HG03354 (cell line): ENCODE measurements around the gene PNISR.
A peak's percentile ranks its signal among the peaks of the same experiment; 100 is the strongest.
"Not testable (repeated sequence)": the region's sequence is repeated elsewhere in the genome, so short reads cannot be mapped to it uniquely, and the experiment has no call there.

Experiments
- ATAC-seq: cut with Tn5 transposase; IDR thresholded peaks from one replicate; pipeline ENCODE4 v1.9.1; 2021; ENCODE audit warnings: mild to moderate bottlenecking; ENCODE audit not compliant: unreplicated experiment, poor library complexity, severe bottlenecking

The PNISR gene, protein sequence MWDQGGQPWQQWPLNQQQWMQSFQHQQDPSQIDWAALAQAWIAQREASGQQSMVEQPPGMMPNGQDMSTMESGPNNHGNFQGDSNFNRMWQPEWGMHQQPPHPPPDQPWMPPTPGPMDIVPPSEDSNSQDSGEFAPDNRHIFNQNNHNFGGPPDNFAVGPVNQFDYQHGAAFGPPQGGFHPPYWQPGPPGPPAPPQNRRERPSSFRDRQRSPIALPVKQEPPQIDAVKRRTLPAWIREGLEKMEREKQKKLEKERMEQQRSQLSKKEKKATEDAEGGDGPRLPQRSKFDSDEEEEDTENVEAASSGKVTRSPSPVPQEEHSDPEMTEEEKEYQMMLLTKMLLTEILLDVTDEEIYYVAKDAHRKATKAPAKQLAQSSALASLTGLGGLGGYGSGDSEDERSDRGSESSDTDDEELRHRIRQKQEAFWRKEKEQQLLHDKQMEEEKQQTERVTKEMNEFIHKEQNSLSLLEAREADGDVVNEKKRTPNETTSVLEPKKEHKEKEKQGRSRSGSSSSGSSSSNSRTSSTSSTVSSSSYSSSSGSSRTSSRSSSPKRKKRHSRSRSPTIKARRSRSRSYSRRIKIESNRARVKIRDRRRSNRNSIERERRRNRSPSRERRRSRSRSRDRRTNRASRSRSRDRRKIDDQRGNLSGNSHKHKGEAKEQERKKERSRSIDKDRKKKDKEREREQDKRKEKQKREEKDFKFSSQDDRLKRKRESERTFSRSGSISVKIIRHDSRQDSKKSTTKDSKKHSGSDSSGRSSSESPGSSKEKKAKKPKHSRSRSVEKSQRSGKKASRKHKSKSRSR

DNA sequence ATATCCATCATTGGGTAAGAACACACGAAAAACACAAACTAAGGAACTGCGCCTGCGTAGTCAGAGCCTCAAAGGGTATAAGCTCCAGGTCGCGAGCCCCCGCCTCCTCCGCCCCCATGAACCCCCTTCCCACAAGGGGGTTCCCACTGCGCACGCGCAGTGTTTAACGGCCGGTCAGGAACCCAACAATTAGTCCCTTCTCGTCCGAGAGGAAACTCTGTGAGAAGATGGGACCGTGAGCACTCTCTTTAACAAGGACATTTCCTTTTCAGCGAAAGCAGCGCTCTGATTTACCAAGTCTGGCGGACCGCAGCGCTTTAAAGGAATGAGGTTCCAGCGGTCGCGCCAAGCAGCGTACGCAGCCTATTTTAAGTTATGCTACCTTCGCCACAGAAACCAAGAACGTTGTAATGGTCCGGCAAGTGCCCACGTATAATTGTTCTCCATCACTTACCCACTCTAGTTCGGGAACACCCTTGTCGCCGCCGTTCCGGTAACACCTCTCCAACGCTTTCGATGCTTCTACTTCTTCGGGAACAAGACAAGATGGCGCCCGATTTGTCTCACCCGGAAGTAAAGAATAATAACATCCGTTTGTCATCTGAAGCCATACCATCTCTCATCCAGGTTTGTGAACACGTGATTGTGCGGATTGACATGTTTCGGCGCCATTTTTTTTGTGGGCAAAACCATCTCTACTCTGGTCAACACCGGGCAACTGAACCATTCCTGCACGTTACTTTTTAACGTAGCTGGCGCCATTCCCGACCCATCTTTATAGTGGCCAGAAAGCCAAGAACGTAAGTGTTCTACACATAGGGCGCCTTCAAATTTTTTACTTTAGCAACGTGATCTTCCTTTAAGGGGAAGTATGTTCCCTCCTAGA, at the start of gene PNISR:
Gene PNISR (minus strand): TSS at position 548 of the 886 bp plus-strand sequence. CDS start 10,649 bp downstream, outside the sequence.
- peak; percentile 88 for ATAC-seq

DNA sequence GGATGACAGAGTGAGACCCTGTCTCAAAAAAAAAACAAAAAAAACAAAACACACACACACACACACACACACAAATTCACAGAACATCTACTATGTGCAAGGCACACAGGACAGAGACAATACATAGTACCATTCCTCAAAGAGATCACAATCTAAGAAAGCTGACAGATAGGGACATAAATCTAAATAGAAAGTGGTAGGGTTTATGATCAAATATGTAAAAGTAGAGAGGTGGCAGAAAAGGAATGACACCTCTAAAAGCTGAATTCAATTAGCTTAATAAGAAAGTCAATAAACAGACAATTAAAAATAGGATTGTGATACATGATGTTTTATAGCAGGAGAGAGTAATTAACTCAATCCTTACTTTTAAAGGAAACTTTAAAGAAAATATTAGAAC, 48.6 kb upstream of the PNISR start:
- no peak for ATAC-seq

DNA sequence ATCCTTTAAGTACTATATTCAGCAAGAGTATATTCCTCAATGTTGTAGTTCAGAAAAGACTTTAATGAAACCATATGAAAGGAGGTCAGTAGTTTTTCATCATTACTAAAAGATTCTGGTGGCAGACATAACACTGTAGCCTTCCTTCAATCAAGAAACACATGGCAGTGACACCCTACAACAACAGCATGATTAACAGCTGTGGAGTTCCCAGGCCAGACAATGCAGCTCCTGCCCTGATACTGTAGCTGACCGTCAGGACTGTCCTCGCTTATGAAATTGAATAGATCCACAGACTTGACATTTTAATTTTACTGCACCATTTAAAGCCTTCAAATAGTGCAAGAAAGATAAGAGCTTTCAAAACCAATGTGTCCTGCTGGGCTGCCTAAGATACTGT, 46.5 kb upstream of the PNISR start:
- no peak for ATAC-seq

DNA sequence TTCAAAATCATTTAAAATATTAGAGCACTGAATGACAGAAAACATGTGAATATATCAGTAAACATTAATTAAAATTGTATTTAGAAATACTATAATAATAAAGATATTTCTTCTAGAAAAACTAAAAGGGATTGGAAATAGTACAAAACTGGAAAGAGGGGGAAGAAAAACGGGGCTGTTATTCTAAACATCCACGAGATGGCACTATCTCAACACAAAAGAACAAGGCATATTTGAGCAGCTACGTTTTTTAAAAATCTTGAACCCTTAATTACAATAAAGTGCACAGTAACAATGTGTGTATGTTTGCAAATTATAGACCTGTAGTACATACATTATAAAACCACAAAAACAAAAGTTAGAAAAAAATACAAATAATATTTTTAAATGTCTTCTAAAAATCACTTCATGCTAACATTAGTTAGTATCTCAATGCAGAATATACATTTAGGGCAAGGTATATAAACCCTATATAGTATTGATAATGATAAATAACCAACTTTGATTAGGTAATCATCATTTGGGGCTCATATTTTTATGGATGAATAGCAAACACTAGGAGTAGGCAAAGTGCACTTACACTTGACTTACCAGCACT, 42.5 kb upstream of the PNISR start:
- peak; percentile 74 for ATAC-seq

DNA sequence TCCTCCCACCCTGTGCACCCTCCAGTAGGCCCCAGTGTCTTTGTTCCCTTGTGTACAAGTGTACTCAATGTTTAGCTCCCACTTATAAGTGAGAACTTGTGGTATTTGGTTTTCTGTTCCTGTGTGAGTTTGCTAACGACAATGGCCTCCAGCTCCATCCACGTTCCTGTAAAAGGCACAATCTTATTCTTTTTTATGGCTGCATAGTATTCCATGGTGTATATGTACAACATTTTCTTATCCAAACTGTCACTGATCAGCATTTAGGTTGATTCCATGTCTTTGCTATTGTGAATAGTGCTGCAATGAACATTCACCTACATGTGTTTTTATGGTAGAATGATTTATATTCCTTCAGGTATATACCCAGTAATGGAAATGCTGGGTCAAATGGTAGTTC, 34.0 kb upstream of the PNISR start:
- not testable (repeated sequence) for ATAC-seq

DNA sequence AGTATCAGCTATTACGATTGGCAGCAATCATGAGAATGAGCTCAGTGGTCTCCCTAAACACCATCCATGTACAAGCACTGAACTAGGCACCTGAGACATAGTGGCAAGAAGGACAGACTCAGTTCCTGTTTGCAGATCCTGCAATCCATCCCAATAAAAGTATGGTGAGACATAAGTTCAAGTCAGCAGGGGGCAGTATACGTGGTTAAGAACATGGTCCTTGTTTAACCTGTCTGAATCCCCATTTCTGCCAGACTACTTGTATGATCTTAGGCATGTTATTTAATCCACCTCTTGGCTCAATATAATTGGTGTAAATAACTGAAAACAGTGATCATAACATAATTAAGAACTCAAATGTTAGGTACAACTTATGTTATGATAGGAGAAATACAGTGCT, 33.2 kb upstream of the PNISR start:
- no peak for ATAC-seq

DNA sequence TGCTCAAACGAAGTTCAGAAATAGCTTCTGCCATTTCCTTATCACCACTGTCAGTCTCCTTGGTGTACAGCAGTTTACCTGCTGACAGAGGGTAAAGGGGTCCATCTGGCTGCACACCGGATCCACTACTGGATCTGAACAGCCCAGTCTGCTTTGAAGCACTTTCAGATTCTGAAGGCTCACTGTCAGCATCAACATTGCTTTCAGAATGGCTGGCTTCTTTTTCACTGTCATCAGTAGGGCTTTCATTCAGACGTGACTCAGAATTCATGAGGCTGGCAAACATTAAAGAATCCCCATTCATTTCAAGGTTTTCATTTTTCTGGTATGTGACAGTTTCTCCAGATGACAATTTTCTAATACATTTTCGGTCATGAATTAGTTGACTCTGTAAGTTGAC, 21.0 kb upstream of the PNISR start:
- no peak for ATAC-seq

DNA sequence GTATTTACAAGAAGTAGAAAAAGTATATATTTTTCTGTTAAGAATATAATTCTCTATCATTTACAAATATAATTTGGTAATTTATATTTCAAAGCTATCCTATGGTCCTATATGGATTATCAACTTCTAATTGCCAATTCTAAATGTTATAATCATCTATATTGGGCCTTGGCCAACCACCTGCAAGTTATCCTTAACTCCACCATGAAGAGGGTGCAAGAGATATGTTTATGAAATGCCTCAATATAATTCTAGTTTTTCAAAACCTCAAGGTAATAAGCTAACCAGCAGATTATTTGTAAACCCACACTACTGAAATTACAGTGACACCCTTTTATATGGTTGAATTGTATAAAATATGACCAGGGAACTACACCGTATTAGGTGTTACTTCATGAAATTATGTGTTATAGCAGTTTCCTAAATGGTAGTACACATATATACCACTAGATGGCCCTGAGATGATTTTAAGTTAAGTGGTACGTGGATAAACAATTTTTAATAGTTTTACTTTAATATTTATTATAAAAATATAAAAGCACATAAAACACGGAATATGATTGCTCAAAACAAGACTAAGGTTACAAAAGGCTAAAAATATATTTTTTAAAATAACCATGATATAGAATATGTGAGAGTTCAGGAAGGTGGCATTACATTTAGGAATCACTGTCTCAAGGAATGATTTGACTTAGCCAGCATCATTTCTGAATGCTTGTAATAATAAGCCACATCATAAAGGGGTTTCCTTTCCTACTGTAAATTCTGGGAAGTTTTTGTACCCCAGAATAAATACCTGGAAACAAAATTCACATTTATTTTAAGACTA, 9.8 kb upstream of the PNISR start:
- ATAC-seq = peak; percentile 92

DNA sequence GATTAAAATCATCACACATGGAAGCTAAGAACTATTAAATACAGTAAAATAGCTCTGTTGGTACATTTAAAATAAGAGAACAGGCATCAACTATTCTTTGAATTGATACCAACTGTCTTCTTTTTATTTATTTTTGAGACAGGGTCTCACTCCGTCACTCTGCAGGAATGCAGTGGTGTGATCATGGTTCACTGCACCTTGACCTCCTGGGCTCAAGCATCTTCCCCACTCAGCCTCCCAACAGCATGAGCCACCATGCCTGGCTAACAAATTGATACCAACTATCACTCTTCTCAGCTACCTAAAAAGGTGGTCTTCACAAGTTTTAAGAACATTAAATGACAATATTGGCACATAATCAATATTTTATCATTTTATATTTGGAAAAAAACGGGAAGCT, 7.8 kb upstream of the PNISR start:
- ATAC-seq = no peak

DNA sequence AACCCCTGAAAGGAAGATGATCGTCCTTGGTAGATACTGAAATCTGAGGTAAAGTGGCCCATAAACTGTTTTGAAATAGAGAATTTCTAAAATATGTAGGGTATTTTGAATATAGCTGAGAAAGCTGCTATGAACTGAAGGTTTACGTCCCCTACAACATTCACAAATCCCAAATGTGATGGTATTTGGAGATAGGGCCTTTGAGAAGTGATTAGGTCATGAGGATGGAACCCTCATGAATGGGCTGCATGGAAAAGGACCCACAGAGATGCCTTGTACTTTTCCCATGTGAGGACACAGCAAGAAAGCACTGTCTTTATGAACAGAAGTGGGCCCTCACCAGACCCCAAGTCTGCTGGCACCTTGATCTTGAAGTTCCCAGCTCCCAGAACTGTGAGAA, 6.8 kb upstream of the PNISR start:
- ATAC-seq = no peak

DNA sequence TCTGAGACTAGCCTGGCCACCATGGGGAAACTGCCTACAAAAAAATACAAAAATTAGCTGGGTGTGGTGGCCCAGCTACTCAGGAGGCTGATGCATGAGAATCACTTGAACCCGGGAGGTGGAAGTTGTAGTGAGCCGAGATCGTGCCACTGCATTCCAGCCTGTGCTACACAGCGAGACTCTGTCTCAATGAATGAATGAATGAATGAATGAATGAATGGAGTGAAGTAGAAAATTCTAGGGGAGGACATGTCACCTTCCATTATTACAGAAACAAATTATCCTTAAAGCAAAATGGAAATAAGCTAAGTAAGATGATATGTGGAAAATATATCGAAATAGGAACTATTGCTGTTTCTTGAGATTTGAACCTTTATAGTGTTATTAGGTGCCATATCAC, 2.9 kb upstream of the PNISR start:
- no peak for ATAC-seq

DNA sequence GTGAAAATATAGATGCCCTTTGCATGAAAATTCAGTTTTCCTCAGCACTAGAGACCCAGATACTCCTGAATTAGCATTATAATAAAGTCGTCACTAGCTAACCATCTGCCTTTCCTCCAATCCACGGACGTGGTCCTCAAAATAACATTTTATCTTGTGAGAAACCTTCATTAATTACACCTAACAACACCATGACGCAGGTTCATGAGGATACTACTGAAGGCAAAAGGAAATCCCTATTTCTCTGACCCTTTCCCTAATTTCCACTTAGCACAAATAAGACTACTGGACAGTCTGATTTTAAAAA, 1.3 kb upstream of the PNISR start:
- no peak for ATAC-seq

DNA sequence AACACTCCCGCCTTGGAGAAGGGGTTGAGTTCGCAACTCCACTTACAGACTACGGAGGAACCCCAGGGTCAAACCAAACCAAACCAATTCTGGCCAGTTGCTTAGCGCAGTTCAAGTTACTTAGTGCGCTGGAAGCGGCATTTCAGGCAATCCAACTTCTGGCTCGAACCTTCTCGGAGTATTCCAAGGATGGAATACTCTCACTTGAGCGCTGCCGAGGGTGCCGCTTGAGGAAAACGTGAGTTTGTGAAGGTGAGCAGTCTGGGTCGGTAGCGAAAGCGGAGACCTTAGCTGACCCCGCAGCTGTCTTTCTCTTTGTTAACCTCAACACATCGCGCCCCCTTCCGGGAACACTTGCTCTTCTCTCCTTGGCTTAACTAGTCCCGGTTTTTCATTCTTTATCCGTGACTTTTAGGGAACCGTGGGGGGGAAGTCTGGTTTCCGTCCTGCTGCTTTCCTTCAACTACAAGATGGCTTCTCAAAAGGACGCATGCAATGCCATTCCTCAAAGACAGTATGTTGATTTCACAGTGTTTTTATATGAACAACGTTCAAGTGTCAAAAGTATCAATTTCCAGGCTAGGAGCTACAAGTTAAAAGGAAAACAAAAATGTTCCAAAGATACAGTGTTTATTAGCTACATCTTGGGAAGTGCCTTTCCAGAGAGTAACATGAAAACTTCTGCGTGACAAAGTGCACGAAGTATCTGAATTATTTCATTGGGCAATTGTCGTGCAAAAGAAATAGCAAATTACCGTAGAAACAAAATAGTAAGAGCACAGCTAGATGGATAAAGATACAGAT, 741 bp upstream of the PNISR start:
- ATAC-seq = peak; percentile 57

DNA sequence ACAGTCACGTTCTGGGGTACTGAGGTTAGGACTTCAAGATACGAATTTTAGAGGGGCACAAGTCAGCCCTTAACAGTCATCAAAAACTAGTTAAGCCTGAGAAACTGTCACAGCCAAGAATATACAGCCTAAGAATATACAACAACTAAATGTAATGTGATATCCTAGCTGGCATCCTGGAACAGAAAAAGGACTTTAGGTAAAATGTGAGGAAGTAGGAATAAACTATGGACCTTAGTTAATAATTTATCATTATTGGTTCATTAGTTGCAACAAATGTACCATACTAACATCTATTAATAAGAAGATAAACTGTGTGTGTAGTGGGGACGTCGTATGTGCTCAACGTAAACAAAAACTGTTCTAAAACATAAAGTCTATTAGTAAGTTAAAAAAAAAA, 1.1 kb downstream of the PNISR start:
- ATAC-seq = no peak

DNA sequence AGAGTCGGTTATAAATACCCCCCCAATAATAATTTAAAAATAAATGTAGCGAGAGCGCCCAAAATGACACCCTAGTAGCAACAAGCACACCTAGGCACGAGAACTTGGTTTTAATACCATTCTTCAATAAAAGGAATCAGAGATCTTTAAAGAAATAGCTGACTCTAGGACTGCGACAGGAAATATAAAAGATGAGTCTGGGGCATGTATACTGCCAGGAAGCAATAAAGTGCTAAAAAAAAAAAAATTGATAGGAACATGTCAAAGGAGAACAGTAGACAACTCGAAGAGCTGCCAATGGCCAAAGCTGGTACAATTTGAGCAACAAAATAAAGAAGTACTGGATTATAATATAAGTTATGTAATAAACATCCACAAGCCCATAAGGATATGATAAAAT, 2.2 kb downstream of the PNISR start:
- ATAC-seq = no peak

DNA sequence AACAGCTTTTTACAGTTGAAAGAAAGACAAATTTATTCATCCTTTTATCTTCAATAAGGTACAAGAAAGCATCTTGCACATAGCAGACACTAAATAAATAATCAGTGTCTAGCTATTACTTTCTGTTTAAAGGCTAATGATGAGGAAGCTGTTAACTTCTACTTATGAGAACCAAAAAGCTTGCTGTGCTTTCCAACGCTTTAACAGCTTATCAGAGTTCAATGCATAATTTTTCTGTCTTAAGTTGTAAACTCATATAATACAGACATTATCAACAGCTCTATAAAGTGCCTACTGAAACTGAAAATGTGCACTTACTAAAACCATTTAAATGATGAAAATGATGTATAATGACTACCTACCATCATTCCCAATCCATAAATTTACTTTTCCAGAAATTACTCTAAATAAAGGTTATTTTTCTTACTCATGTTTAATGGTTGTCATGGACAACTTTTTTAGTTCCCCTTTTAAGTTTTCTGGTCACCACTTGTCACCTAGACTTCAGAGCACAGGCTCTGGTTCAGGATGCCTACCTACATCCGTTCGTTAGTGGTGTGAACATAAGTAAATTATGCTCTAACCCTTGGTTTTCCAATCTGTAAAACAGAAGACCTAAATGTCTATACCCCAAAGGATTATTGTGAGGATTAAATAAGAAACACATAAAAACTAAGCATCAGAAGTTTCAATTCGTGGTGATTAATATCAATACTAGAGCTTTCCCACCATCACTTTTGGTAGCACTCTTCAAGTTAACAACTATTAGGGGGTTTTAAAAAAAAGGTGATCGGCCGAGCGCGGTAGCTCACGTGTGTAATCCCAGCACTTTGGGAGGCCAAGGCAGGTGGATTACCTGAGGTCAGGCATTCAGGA, 8.0 kb downstream of the PNISR start:
- peak; percentile 91 for ATAC-seq

DNA sequence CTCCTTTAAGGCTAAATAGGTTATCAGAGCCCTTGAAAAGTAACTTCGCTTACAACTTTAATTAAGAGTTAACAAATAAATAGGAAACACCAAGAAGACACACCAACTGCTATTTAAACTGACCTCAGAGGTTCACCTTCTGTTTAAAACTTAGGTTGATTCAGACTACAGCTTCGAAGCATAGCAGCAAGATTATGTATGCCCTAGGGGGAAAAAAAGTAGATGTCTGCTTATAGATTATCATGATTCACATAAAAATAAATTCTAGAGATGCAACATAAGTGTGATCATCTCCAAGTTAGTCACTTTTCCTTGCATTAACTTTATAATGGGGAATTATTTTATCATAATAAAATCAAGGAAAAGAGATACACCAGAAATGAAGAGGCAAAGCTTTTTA, 8.9 kb downstream of the PNISR start:
- no peak for ATAC-seq
